Right atrium auricular region (tissue), 2 donors: ENCODE measurements around the gene LRRC55. TPM values are rescaled to one million over a fixed set of nuclear protein-coding genes. Genes with fewer than 3 reads are reported as not detected.
"Not testable (repeated sequence)": the region's sequence is repeated elsewhere in the genome, so short reads cannot be mapped to it uniquely, and the experiment has no call there.

Source experiments
- DNase-seq: peaks from one replicate; pipeline ENCODE4 v3.0.0-alpha.2; 2019; ENCODE audit warnings: low spot score
- H3K27ac ChIP-seq, 2 donors: fragments of 200-600 bp; sonication (generic); 1 replicate in 1 of 2; 2 replicates in 1 of 2; pipeline ENCODE4 v1.5.1; 2016 to 2019
- H3K27me3 ChIP-seq, 2 donors: fragments of 200-600 bp; sonication (generic); one replicate each; pipeline versions ENCODE4 v1.5.1 to v1.6.0; 2017 to 2019
- H3K36me3 ChIP-seq: fragments of 200-600 bp; sonication (generic); one replicate; pipeline ENCODE4 v1.5.1; 2016
- H3K4me1 ChIP-seq, 2 donors: fragments of 200-600 bp; sonication (generic); one replicate each; pipeline versions ENCODE4 v1.5.1 to v1.6.0; 2017 to 2019
- H3K4me3 ChIP-seq, 2 donors: fragments of 200-600 bp; sonication (generic); 1 replicate in 1 of 2; 2 replicates in 1 of 2; pipeline ENCODE4 v1.5.1; 2017 to 2019; ENCODE audit warnings: mild to moderate bottlenecking in 1 of 2, moderate library complexity in 1 of 2
- H3K9me3 ChIP-seq, 2 donors: fragments of 200-600 bp; sonication (generic); one replicate each; pipeline ENCODE4 v1.5.1; 2019
- total RNA-seq, 2 donors: library from RNA; depleted of rRNA; stranded (reverse); fragments of >200 nt; gene quantifications; one replicate each; pipeline ENCODE4 v1.1.0, GENCODE V29; 2016
- TF ChIP-seq, protein P1 (sequence below), 2 donors: fragments of 200-600 bp; sonication (generic); IDR thresholded peaks; one replicate each; pipeline ENCODE4 v1.5.1; 2019; ENCODE audit warnings: antibody characterized with exemption in 2 of 2

Gene LRRC55
- total RNA-seq, 2 donors from 2014 or later, result not detected

DNA sequence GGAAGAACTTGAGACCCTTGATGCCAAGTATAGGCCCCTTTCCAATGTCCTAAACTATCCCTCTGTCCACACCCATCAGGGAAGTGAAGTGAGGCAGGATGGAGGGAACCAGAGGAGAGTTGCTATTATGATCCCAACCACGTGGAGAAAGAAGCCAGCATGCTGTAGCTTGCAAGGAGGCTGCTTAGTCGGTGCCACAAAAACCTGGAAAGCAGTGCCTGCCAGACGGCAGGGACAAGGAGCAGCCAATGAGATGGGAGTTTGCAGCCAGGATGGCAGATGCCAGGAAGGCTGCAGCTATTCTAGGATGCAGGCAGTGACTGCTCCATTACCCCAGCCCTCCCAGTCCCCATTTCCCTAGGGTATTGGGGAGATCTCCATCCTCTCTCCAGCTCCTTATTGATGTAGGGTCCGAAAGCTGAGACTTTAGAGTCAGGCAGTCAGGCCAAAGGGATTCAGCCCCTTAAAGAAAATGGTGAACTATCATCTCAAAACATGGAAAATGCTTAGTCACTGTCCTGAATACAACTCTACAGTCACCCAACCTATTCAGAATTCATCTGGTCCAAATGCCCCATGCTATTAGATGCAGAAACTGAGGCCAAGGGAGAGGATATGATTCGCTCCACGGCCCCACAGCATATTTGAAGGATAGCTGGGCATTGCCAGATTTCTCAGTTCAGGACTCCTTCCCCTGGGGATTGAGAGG is 18.4 kb upstream of the LRRC55 start:
- no peaks in the 10 kb centered on the region for H3K9me3 ChIP-seq
- TF ChIP-seq, protein P1, sequence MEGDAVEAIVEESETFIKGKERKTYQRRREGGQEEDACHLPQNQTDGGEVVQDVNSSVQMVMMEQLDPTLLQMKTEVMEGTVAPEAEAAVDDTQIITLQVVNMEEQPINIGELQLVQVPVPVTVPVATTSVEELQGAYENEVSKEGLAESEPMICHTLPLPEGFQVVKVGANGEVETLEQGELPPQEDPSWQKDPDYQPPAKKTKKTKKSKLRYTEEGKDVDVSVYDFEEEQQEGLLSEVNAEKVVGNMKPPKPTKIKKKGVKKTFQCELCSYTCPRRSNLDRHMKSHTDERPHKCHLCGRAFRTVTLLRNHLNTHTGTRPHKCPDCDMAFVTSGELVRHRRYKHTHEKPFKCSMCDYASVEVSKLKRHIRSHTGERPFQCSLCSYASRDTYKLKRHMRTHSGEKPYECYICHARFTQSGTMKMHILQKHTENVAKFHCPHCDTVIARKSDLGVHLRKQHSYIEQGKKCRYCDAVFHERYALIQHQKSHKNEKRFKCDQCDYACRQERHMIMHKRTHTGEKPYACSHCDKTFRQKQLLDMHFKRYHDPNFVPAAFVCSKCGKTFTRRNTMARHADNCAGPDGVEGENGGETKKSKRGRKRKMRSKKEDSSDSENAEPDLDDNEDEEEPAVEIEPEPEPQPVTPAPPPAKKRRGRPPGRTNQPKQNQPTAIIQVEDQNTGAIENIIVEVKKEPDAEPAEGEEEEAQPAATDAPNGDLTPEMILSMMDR (IDR thresholded peaks at IDR 0.05), result no peak
- no peaks in the 10 kb centered on the region for H3K4me1 ChIP-seq
- no peaks in the 10 kb centered on the region for H3K36me3 ChIP-seq
- H3K4me3 ChIP-seq, result no peak overlapping the region
- no peak overlapping the region for H3K27ac ChIP-seq
- no peak for DNase-seq
- no peaks in the 10 kb centered on the region for H3K27me3 ChIP-seq

DNA sequence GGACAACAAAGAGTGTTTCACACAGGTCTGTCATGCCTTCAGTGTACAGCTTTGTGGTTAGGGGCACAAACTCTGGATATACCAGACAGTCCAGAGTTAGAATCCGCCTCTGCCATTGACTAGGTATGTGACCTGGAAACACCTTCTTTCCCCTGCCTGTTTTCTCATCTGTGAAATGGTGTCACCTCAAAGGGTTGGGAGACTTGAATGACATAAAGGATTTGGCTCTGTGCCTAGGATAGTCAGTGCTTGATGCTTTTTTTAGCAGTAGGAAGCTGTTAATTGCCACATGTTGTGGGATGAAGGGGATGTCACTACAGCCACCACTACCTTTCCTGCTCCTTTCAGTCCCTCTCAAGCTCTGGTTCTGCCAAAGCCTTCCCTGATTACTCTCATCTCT is 17.4 kb upstream of the LRRC55 start:
- Histone ChIP-seq H3K4me1 (no peaks in the 10 kb centered on the region), H3K27ac (no peak overlapping the region), H3K9me3 (no peaks in the 10 kb centered on the region), H3K4me3 (no peak overlapping the region), H3K36me3 (no peaks in the 10 kb centered on the region), H3K27me3 (no peaks in the 10 kb centered on the region)
- TF ChIP-seq, protein P1 (IDR thresholded peaks at IDR 0.05), result no peak
- DNase-seq, result no peak

DNA sequence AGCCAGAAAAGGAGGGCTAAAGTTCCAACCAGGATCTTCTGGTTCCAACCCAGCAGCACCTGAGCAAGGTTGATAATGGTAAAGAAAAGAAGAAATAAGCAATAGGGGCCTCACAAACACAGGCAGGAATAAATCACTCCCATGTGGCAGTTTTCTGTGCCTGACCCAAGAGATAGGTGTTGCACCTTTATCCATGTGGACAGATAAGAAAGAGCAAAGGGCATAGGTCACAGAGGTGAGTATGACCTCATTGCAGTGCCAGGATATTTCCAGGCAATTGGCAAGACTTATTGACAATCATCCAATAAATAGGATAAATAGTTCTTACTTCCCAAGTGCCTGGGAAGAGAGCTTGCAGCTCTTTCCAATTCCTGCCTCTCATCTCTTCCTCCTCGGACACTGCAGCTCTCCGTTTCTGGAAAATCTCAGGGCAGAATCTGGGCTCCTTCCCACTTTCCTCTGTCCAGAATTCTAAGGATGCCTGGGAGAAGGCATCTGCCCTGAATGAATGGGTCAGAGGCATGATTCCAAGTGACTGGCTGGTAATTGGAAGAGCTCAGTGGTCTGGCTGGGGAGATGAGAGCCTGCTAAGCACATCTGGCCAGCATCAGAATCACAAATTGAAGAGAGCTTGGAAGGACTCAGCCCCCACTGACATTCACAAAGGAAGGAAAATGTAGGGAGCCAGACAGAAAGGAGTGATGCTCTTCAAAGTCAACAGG is 14.5 kb upstream of the LRRC55 start:
- Histone ChIP-seq H3K4me1 (no peaks in the 10 kb centered on the region), H3K27ac (no peak overlapping the region), H3K9me3 (no peaks in the 10 kb centered on the region), H3K27me3 (no peaks in the 10 kb centered on the region), H3K4me3 (no peak overlapping the region), H3K36me3 (no peaks in the 10 kb centered on the region)
- TF ChIP-seq, protein P1 (IDR thresholded peaks at IDR 0.05), result no peak
- DNase-seq, result no peak

DNA sequence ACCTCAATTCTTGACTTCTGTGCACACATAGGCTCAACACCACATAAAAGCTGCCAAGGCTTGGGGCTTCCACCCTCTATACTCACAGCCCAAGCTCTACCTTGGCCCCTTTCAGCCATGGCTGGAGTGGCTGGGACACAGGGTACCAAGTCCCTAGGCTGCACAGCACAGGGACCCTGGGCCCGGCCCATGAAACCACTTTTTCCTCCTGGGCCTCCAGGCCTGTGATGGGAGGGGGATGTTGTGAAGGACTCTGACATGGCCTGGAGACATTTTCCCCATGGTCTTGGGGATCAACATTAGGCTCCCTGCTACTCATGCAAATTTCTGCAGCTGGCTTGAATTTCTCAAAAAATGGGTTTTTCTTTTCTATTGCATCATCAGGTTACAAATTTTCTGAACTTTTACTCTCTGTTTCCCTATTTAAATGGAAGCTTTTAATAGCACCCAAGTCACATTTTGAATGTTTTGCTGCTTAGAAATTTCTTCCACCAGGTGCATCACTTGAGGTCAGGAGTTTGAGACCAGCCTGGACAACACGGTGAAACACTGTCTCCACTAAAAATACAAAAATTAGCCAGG is 11.9 kb upstream of the LRRC55 start:
- H3K4me3 ChIP-seq, H3K27ac ChIP-seq, DNase-seq: not testable (repeated sequence)

DNA sequence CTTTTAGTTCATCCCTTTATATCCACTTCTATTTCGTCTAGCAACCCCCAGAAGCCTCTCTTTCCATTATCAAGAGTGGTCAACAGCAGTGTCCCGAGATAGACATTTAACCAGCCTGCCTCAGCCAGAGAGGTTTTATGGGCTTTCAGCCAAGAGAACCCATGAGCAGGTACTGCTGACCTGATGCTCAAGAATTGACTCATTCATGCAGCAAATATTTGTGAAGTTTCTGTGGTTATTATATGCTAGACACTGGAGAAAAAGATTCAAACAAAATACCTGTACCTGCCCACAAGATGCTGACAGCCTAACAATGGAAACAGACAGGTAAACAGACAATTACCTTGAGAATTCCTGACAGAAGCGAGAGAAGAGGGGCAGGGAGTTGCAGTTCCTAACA is 9.7 kb upstream of the LRRC55 start:
- Histone ChIP-seq H3K27me3 (no peaks in the 10 kb centered on the region), H3K9me3 (no peaks in the 10 kb centered on the region), H3K36me3 (no peaks in the 10 kb centered on the region), H3K4me3 (no peak overlapping the region), H3K27ac (no peak overlapping the region), H3K4me1 (no peaks in the 10 kb centered on the region)
- TF ChIP-seq, protein P1 (IDR thresholded peaks at IDR 0.05), result no peak
- no peak for DNase-seq

More for the DNA sequence above, 11.9 kb upstream of the LRRC55 start:
- H3K36me3 ChIP-seq, H3K4me1 ChIP-seq, H3K9me3 ChIP-seq, H3K27me3 ChIP-seq: not testable (repeated sequence)

DNA sequence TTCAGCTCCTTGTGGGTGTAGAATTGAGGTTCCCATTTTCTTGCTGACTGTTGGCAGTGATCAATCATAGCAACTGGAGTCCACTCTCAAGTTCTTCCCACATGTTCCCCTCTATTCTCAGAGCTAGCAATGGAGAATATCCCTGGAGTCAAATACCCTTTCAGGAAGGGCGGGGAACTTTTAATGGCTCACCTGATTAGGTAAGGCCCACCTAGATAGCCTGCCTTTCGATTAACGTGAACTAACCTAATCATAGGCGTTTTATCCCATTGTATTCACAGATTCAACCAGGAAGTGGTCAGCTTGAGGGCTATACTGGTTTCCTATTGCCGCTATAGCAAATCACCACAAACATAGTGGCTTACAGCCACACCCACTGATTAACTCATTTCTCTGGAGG is 7.1 kb upstream of the LRRC55 start:
- no peak for DNase-seq
- Histone ChIP-seq H3K9me3 (no peaks in the 10 kb centered on the region), H3K4me3 (no peak overlapping the region), H3K27ac (no peak overlapping the region), H3K36me3 (no peaks in the 10 kb centered on the region), H3K27me3 (no peaks in the 10 kb centered on the region), H3K4me1 (no peaks in the 10 kb centered on the region)
- TF ChIP-seq, protein P1 (IDR thresholded peaks at IDR 0.05), result no peak
